ENCODE results near the gene TBRG4.

- TF ChIP-seq EZH2phosphoT487 (IDR thresholded peaks at IDR 0.05; ENCODE audit: low read depth, severe bottlenecking, unreplicated experiment), result no peak
- TF ChIP-seq CTCF (IDR thresholded peaks at IDR 0.05; ENCODE audit: poor library complexity), result no peak
- no peak for TF ChIP-seq EZH2 (IDR thresholded peaks at IDR 0.05; ENCODE audit: borderline replicate concordance)
These were observed 40.5 kb upstream of the TBRG4 start for GRCh38 chr7:45151967-45152366.

All from hepatocyte (in vitro differentiated cells).